Kidney epithelial cell (primary cell): Measurements from ENCODE around the gene SLMAP. TPM values are rescaled to one million over a fixed set of nuclear protein-coding genes. Genes with fewer than 3 reads are reported as not detected.
A peak's percentile ranks its signal among the peaks of the same experiment; 100 is the strongest.

ENCODE experiments used
- DNase-seq: peaks from one replicate; pipeline ENCODE4 v3.0.0-alpha.2; 2010; ENCODE audit warnings: low read depth
- H3K27me3 ChIP-seq: 2 replicates; pipeline ENCODE4 v1.6.0; 2011; ENCODE audit warnings: low read length; ENCODE audit not compliant: control insufficient read depth, insufficient read depth
- H3K36me3 ChIP-seq: 2 replicates; pipeline ENCODE4 v1.5.1; 2011; ENCODE audit warnings: low read length; ENCODE audit not compliant: control insufficient read depth, insufficient read depth
- H3K4me3 ChIP-seq: 2 replicates; pipeline ENCODE4 v1.5.1; 2011; ENCODE audit warnings: low read depth, mild to moderate bottlenecking, control low read depth, low read length
- CTCF ChIP-seq: IDR thresholded peaks from 2 replicates; pipeline ENCODE4 v1.5.1; 2011; ENCODE audit warnings: mild to moderate bottlenecking, moderate library complexity, low read length, control low read depth, inconsistent platforms; ENCODE audit not compliant: insufficient read depth, poor library complexity, severe bottlenecking
- total RNA-seq: library from RNA; depleted of rRNA; stranded (reverse); fragments of >200 nt; gene quantifications from 2 replicates; pipeline ENCODE4 v1.2.3, GENCODE V29; 2015

Gene SLMAP
- total RNA-seq, 1 donor from 2014 or later = 48.6 TPM

GRCh38 chr3:57826952-57827723 lies 71.0 kb downstream of the SLMAP start:
- no peak for TF ChIP-seq CTCF
- no peak overlapping the region for H3K4me3 ChIP-seq
- no peaks in the 10 kb centered on the region for H3K27me3 ChIP-seq
- H3K36me3 ChIP-seq = no peaks in the 10 kb centered on the region
- peak; percentile 9 for DNase-seq

- TF ChIP-seq CTCF = no peak
- no peaks in the 10 kb centered on the region for H3K27me3 ChIP-seq
- H3K4me3 ChIP-seq = no peak overlapping the region
- H3K36me3 ChIP-seq = no peaks in the 10 kb centered on the region
- no peak for DNase-seq
Measured at GRCh38 chr3:57827757-57828156, 71.6 kb downstream of the SLMAP start.

- DNase-seq = no peak
- no peaks in the 10 kb centered on the region for H3K36me3 ChIP-seq
- no peak overlapping the region for H3K4me3 ChIP-seq
- H3K27me3 ChIP-seq = no peaks in the 10 kb centered on the region
- TF ChIP-seq CTCF = no peak
Measured at GRCh38 chr3:57832486-57832885, 76.4 kb downstream of the SLMAP start.

- DNase-seq = no peak
- no peak overlapping the region for H3K4me3 ChIP-seq
- no peaks in the 10 kb centered on the region for H3K27me3 ChIP-seq
- TF ChIP-seq CTCF = no peak
- H3K36me3 ChIP-seq = no peaks in the 10 kb centered on the region
Measured at GRCh38 chr3:57832900-57833313, 76.8 kb downstream of the SLMAP start.

GRCh38 chr3:57833763-57834162 lies 77.7 kb downstream of the SLMAP start:
- no peak overlapping the region for H3K4me3 ChIP-seq
- TF ChIP-seq CTCF = no peak
- H3K36me3 ChIP-seq = no peaks in the 10 kb centered on the region
- H3K27me3 ChIP-seq = no peaks in the 10 kb centered on the region
- no peak for DNase-seq

- no peaks in the 10 kb centered on the region for H3K36me3 ChIP-seq
- no peak for DNase-seq
- no peak for TF ChIP-seq CTCF
- H3K4me3 ChIP-seq = no peak overlapping the region
- no peaks in the 10 kb centered on the region for H3K27me3 ChIP-seq
Measured at GRCh38 chr3:57837686-57838085, 81.6 kb downstream of the SLMAP start.
